GM18505 (cell line): ENCODE data around the gene KIT.
A peak's percentile ranks its signal among the peaks of the same experiment; 100 is the strongest.

Source experiments
- ATAC-seq: cut with Tn5 transposase; IDR thresholded peaks from one replicate; pipeline ENCODE4 v1.9.1; 2021; ENCODE audit not compliant: unreplicated experiment
- POLR2A ChIP-seq: IDR thresholded peaks from 4 replicates; pipeline ENCODE4 v1.6.1; 2011; ENCODE audit warnings: borderline replicate concordance; ENCODE audit not compliant: insufficient read depth, insufficient read length; ENCODE audit errors: extremely low read depth

KIT gene

GRCh38 chr4:54647070-54647469, 10.7 kb upstream of the KIT start:
- no peak for TF ChIP-seq POLR2A
- ATAC-seq: no peak

DNA sequence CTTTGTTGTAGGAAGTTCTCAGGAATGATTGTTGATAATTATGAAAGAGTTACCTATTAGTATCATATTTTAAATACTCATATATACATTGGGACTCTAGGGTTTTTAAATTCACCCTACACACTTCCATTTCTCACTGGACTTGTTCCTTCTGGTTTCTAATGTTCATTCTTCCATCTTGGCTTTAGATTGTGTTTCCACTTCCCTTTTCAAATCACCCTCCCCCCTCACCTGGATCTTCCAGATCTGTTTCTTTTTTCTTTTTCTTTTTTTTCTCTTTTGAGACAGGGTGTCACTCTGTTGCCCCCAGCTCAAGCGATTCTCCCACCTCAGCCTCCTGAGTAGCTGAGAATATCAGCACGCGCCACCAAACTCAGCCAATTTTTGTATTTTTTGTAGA, 6.7 kb upstream of the KIT start:
- TF ChIP-seq POLR2A: no peak
- no peak for ATAC-seq

DNA sequence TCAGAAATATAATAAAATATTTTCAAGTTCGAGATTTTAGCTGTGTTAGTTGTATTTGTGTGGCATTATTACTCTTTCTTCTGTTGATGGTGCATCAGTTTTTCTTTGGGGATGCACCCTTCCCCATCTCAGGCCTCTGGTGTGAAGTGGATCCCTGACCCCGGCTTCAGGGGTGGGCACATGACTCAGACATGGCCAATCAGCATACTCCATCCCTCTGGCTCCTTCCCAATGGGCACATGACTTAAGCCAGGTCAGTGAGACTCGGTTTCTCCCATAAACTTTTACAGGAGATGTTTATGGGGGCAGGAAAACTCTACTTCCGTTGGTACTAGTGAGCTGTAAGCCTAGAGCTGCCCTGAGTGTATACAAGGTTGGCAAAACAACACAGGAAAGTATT, 3.0 kb upstream of the KIT start:
- TF ChIP-seq POLR2A: no peak

DNA sequence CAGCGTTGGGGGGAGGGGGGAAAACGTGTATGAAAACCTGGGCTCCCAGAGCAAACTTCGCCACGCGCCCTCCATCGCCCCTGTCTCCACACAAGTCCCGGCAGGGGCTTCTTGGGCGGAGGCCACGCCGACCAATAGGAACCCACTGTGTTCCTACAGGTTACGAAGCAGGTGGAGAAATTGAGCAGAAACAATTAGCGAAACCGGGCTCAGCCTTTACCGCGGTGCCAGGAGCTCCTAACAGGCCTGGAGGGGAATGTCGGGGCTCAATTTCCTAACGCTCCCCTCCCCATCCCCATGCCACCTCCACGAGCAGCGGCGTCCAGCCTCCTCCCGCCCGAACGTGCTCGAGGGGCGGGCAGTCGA, 589 bp upstream of the KIT start:
- no peak for ATAC-seq
- TF ChIP-seq POLR2A: no peak

More for the DNA sequence above, 3.0 kb upstream of the KIT start:
- ATAC-seq: no peak

- TF ChIP-seq POLR2A: no peak
- peak; percentile 59 for ATAC-seq
Measured at GRCh38 chr4:54658252-54659093, 716 bp downstream of the KIT start.

DNA sequence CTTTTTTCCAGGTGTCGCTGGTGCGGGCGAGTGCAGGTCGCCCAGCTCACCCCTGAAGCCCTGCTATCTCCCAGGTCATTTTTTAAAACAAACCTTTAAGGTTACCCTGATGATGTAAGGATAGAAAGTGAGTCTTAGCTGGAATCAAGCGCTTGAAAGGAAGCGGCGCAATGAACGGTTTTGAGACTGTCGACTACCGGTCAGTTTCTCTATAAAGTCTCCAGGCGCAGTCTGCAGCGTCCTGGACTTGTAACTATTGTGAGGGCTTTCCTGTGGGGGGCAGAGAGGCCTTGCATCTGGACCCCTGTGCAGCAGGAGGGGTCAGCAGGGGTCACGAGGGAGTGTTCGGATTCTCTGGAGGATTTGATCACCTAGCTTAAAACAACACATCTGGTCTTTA, 1.6 kb downstream of the KIT start:
- ATAC-seq: no peak
- no peak for TF ChIP-seq POLR2A

GRCh38 chr4:54659749-54660535, 2.2 kb downstream of the KIT start:
- no peak for ATAC-seq
- no peak for TF ChIP-seq POLR2A

DNA sequence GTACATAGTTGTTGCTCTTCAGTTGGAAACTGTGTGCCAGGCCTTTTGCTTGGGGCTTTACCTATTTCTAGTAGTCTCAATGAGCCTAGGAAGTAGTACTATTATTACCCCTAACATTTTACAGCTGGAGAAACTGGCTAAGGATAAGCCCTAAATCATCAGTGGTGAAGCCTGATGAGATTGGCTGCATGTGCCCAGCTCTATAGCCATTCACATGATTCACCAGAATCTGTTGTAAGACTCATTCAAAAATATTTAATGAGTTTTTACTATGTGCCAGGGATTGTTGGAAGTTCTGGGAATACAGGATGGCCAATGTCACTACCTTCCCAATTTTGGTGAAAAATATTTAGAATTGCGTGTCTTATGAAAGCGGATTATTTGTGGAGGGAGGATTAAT, 2.8 kb downstream of the KIT start:
- ATAC-seq: no peak
- no peak for TF ChIP-seq POLR2A

GRCh38 chr4:54661169-54661568, 3.4 kb downstream of the KIT start:
- no peak for TF ChIP-seq POLR2A
- no peak for ATAC-seq

GRCh38 chr4:54661686-54662085, 3.9 kb downstream of the KIT start:
- ATAC-seq: no peak
- no peak for TF ChIP-seq POLR2A

DNA sequence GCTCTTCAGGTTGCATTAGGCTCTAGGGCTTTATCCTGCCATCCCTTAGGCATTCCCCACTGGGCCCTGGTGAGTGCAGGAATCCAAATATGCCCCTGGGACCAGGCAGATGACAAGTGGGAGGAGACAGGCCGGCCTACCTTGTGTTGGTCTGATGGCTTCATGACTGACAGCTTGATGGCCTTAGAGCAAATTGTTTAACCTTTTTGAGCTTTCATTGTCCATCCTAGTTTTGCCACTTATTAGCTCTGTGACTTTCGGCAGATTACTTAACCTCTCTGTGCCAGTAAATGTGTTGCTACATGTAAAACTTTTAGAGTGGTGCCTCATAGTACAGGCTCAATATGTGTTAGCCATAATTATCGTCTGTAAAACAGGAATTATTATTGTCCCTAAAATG, 4.4 kb downstream of the KIT start:
- no peak for ATAC-seq
- TF ChIP-seq POLR2A: no peak

DNA sequence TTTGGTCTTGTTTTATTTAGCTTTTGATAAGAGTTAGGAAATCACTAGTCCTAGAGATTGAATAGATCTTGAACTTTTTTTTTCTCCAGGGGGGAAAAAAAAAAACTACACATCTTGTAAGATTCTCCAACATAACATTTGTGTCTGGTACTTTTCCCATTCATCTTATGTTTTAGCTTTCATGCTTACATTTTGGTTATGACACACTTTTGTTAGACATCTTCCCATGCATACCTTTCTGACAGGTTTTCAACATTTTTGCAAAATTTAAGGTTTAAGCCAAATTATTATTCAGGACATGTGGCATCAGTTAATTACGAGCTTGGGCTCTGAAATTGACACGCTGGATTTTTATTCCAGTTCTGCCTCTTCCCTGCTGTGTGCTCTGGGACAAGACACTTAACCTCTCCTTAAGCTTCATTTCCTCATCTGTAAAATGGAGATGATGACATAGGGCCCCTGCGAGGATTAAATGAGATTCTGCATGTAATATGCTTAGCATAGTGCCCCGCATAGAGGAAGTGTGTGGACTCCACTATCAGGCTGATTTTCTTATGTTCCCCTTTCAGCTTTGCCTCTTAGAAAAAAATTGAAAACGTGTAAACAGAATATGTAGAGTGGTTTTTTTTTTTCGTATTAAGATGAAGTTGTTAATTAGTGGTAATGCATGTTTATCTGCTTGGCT, 5.3 kb downstream of the KIT start:
- no peak for ATAC-seq
- no peak for TF ChIP-seq POLR2A

DNA sequence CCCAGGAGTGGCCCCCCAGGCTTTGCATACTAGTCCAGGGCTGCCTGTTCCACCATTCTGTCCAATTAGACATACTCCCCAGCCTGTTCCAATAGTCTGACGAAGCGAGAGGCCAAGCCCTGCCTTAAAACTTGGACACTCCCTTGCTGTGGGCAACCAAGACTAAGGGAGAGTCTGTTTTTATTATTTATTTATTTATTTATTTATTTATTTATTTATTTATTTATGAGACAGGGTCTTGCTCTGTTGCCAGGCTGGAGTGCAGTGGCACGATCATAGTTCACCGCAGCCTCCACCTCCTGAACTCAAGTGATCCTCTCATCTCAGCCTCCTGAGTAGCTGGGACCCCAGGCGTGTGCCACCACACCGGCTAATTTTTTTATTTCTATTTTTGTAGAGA, 6.6 kb downstream of the KIT start:
- no peak for TF ChIP-seq POLR2A
- no peak for ATAC-seq
